Measurements from ENCODE around the gene KIF1B.

DNA sequence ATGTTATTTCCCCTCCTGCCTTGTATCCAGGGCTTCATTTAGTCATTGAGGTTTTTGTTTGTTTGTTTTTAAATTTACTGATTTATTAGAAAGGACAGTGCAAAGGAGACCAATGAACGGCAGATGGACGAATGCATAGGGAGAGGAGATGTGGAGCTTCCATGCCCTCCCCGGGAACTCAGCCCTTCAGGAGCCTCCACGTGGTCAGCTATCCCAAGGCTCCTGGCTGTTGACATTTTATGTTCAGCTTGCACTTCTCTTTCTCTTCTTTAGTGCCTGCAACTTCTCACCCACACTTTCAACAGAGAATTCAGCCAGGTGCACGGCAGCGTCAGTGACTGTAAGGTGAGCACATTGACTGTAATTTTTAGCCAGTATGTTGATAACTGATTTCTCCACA is 157.8 kb downstream of the KIF1B start:
- TF ChIP-seq, protein P1, sequence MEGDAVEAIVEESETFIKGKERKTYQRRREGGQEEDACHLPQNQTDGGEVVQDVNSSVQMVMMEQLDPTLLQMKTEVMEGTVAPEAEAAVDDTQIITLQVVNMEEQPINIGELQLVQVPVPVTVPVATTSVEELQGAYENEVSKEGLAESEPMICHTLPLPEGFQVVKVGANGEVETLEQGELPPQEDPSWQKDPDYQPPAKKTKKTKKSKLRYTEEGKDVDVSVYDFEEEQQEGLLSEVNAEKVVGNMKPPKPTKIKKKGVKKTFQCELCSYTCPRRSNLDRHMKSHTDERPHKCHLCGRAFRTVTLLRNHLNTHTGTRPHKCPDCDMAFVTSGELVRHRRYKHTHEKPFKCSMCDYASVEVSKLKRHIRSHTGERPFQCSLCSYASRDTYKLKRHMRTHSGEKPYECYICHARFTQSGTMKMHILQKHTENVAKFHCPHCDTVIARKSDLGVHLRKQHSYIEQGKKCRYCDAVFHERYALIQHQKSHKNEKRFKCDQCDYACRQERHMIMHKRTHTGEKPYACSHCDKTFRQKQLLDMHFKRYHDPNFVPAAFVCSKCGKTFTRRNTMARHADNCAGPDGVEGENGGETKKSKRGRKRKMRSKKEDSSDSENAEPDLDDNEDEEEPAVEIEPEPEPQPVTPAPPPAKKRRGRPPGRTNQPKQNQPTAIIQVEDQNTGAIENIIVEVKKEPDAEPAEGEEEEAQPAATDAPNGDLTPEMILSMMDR (IDR thresholded peaks at IDR 0.05), result no peak
- TF ChIP-seq POLR2A (IDR thresholded peaks at IDR 0.05), result no peak

Measured in Peyer's patch (tissue), 4 donors.